HCT116 (cell line): ENCODE data around the gene KSR2. TPM values are rescaled to one million over a fixed set of nuclear protein-coding genes. Genes with fewer than 3 reads are reported as not detected.

ENCODE experiments used
- ATAC-seq: fragments of 200-7000 bp; cut with Tn5 transposase; 2 replicates; pipeline ENCODE4 v1.9.1; 2020; ENCODE audit warnings: mild to moderate bottlenecking, moderate library complexity
- BruUV-seq: library from RNA; stranded (reverse); fragments of 400-500 nt; replicated peaks from 2 replicates; lab custom pipeline; 2021; lab: Mats Ljungman, UMichigan
- CTCF ChIA-PET: fragments of 300-600 bp; sonication (Branson Sonifier 250); formaldehyde crosslinking; loops from one replicate; lab custom pipeline; 2021; ENCODE audit warnings: antibody characterized with exemption; lab: Charles Lee
- POLR2A ChIA-PET: fragments of 300-600, 350-600 bp; sonication (Branson Sonifier 250); formaldehyde crosslinking; loops from one replicate; lab custom pipeline; 2021; ENCODE audit warnings: antibody characterized with exemption; lab: Charles Lee
- RAD21 ChIA-PET, 2 experiments: fragments of 300-600 bp; sonication (Branson Sonifier 250); formaldehyde crosslinking; loops; one replicate each; lab custom pipeline; 2023; ENCODE audit warnings: low total read pairs in 2 of 2; ENCODE audit not compliant: uncharacterized antibody in 2 of 2, unreplicated experiment in 2 of 2, low non-redundant PET in 1 of 2; lab: Charles Lee
- DNase-seq: peaks from one replicate; pipeline ENCODE4 v3.0.0-alpha.2; 2010; ENCODE audit warnings: low read depth, low spot score
- H2AFZ ChIP-seq: fragments of 200-600 bp; shearing (Covaris generic), sonication (generic); 2 replicates; pipeline ENCODE4 v1.6.1; 2017; ENCODE audit warnings: low read depth, mixed run types, mixed read lengths, antibody characterized with exemption, low read length; ENCODE audit not compliant: poor library complexity, severe bottlenecking
- H3K27ac ChIP-seq: 2 replicates; pipeline ENCODE4 v1.5.1; 2012; ENCODE audit warnings: low read depth, low read length
- H3K27me3 ChIP-seq: fragments of 200-600 bp; sonication (generic); 2 replicates; pipeline ENCODE4 v1.6.1; 2016; ENCODE audit warnings: mixed run types, low read length, mixed read lengths; ENCODE audit not compliant: insufficient read depth
- H3K36me3 ChIP-seq, 2 experiments: fragments of 200-500 bp in 1 of 2; fragments of 200-600 bp in 1 of 2; sonication (Bioruptor generic) in 1 of 2; sonication (generic) in 1 of 2; 2 replicates each; pipeline versions ENCODE4 v1.5.1 to v1.6.1; 2014 to 2016; ENCODE audit warnings: low read length in 2 of 2, inconsistent platforms in 1 of 2, mixed read lengths in 1 of 2, mixed run types in 1 of 2; ENCODE audit not compliant: insufficient read depth in 2 of 2, control insufficient read depth in 1 of 2
- H3K4me1 ChIP-seq, 2 experiments: fragments of 200-600 bp in 1 of 2; sonication (generic) in 1 of 2; 2 replicates each; pipeline versions ENCODE4 v1.5.1 to v1.6.1; 2012 to 2017; ENCODE audit warnings: low read length in 2 of 2, inconsistent platforms in 1 of 2, mild to moderate bottlenecking in 1 of 2, mixed read lengths in 1 of 2, mixed run types in 1 of 2, moderate library complexity in 1 of 2; ENCODE audit not compliant: insufficient read depth in 2 of 2, control insufficient read depth in 1 of 2
- H3K4me2 ChIP-seq: fragments of 200-600 bp; sonication (generic); 2 replicates; pipeline ENCODE4 v1.6.1; 2017; ENCODE audit warnings: mixed run types, low read length, mixed read lengths
- H3K4me3 ChIP-seq, 2 experiments: fragments of 200-600 bp in 1 of 2; sonication (generic) in 1 of 2; replicated peaks in 1 of 2; 2 replicates each; pipeline ENCODE4 v1.5.1; 2011 to 2016; ENCODE audit warnings: low read length in 2 of 2, control low read depth in 1 of 2, low read depth in 1 of 2, mild to moderate bottlenecking in 1 of 2, mixed read lengths in 1 of 2, mixed run types in 1 of 2
- H3K79me2 ChIP-seq: fragments of 200-600 bp; sonication (generic); 2 replicates; pipeline ENCODE4 v1.6.1; 2017; ENCODE audit warnings: mild to moderate bottlenecking, mixed run types, low read length, moderate library complexity, mixed read lengths; ENCODE audit not compliant: insufficient read depth
- H3K9ac ChIP-seq: fragments of 200-600 bp; sonication (generic); 2 replicates; pipeline ENCODE4 v1.6.1; 2016; ENCODE audit warnings: low read length, mixed read lengths
- H3K9me2 ChIP-seq: fragments of 200-600 bp; sonication (generic), shearing (Covaris generic); 2 replicates; pipeline ENCODE4 v1.6.1; 2017; ENCODE audit warnings: mixed run types, mild to moderate bottlenecking, moderate library complexity; ENCODE audit not compliant: insufficient read depth
- H3K9me3 ChIP-seq, 2 experiments: fragments of 200-500 bp in 1 of 2; fragments of 200-600 bp in 1 of 2; sonication (Bioruptor generic) in 1 of 2; sonication (generic) in 1 of 2; 2 replicates each; pipeline ENCODE4 v1.6.1; 2014 to 2017; ENCODE audit warnings: low read length in 2 of 2, mixed read lengths in 2 of 2, inconsistent platforms in 1 of 2, low read depth in 1 of 2, mild to moderate bottlenecking in 1 of 2, mixed run types in 1 of 2, moderate library complexity in 1 of 2; ENCODE audit not compliant: control insufficient read depth in 1 of 2, insufficient read depth in 1 of 2
- H4K20me1 ChIP-seq: fragments of 200-600 bp; sonication (generic), shearing (Covaris generic); 2 replicates; pipeline ENCODE4 v1.6.1; 2017; ENCODE audit warnings: mixed run types, mild to moderate bottlenecking, moderate library complexity; ENCODE audit not compliant: insufficient read depth
- CEBPB ChIP-seq: IDR thresholded peaks from 2 replicates; pipeline ENCODE4 v1.6.1; 2012; ENCODE audit warnings: low read depth
- EZH2 ChIP-seq: fragments of 200-600 bp; sonication (generic); IDR thresholded peaks from 2 replicates; pipeline ENCODE4 v1.6.1; 2017; ENCODE audit warnings: antibody characterized with exemption, mixed run types
- FOSL1 ChIP-seq: IDR thresholded peaks from 2 replicates; pipeline ENCODE4 v1.6.1; 2012; ENCODE audit warnings: low read depth
- POLR2A ChIP-seq: IDR thresholded peaks from 2 replicates; pipeline ENCODE4 v1.7.0; 2011; ENCODE audit warnings: borderline replicate concordance; ENCODE audit not compliant: insufficient read depth, insufficient read length; ENCODE audit errors: extremely low read depth
- SP1 ChIP-seq: IDR thresholded peaks from 2 replicates; pipeline ENCODE4 v1.6.1; 2012; ENCODE audit warnings: low read depth
- TCF7L2 ChIP-seq: IDR thresholded peaks from 2 replicates; pipeline ENCODE4 v1.7.0; 2011; ENCODE audit warnings: borderline replicate concordance, inconsistent platforms; ENCODE audit not compliant: insufficient read depth, insufficient read length; ENCODE audit errors: extremely low read depth
- YY1 ChIP-seq: IDR thresholded peaks from 2 replicates; pipeline ENCODE4 v1.6.1; 2011; ENCODE audit warnings: low read length, low read depth, moderate library complexity, mild to moderate bottlenecking; ENCODE audit not compliant: insufficient replicate concordance; ENCODE audit errors: extremely low read depth
- ZNF274 ChIP-seq: fragments of 200-500 bp; sonication (Bioruptor generic); IDR thresholded peaks from 2 replicates; pipeline ENCODE4 v1.6.1; 2014; ENCODE audit warnings: mild to moderate bottlenecking, low read depth, low read length, inconsistent platforms
- intact Hi-C: fragments of 100-400 bp; cut with micrococcal nuclease; formaldehyde crosslinking; loops from 2 replicates; pipeline ENCODE4 v1.10.0; 2022
- total RNA-seq: library from RNA; stranded (reverse); gene quantifications from one replicate; pipeline ENCODE4 v1.2.1, GENCODE V29; 2021; ENCODE audit not compliant: unreplicated experiment
- TF ChIP-seq, protein P1 (sequence below): IDR thresholded peaks from 2 replicates; pipeline ENCODE4 v1.6.1; 2012
- TF ChIP-seq, protein P2 (sequence below): IDR thresholded peaks from 2 replicates; pipeline ENCODE4 v1.6.1; 2012; ENCODE audit warnings: low read depth

The KSR2 gene
- total RNA-seq, 1 experiment from 2014 or later, result 10.1 TPM

- TF ChIP-seq, protein P1, sequence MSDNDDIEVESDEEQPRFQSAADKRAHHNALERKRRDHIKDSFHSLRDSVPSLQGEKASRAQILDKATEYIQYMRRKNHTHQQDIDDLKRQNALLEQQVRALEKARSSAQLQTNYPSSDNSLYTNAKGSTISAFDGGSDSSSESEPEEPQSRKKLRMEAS, result no peak
- no peak for TF ChIP-seq FOSL1
- no peak for TF ChIP-seq CEBPB
- TF ChIP-seq EZH2, result no peak
- TF ChIP-seq, protein P2, sequence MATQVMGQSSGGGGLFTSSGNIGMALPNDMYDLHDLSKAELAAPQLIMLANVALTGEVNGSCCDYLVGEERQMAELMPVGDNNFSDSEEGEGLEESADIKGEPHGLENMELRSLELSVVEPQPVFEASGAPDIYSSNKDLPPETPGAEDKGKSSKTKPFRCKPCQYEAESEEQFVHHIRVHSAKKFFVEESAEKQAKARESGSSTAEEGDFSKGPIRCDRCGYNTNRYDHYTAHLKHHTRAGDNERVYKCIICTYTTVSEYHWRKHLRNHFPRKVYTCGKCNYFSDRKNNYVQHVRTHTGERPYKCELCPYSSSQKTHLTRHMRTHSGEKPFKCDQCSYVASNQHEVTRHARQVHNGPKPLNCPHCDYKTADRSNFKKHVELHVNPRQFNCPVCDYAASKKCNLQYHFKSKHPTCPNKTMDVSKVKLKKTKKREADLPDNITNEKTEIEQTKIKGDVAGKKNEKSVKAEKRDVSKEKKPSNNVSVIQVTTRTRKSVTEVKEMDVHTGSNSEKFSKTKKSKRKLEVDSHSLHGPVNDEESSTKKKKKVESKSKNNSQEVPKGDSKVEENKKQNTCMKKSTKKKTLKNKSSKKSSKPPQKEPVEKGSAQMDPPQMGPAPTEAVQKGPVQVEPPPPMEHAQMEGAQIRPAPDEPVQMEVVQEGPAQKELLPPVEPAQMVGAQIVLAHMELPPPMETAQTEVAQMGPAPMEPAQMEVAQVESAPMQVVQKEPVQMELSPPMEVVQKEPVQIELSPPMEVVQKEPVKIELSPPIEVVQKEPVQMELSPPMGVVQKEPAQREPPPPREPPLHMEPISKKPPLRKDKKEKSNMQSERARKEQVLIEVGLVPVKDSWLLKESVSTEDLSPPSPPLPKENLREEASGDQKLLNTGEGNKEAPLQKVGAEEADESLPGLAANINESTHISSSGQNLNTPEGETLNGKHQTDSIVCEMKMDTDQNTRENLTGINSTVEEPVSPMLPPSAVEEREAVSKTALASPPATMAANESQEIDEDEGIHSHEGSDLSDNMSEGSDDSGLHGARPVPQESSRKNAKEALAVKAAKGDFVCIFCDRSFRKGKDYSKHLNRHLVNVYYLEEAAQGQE, result no peak
- TF ChIP-seq SP1, result no peak
- no peak for TF ChIP-seq TCF7L2
- no peak for TF ChIP-seq YY1
- TF ChIP-seq ZNF274, result no peak
- no peak for TF ChIP-seq POLR2A
- TF ChIP-seq, all 23 proteins: peak for 0
- no peaks in the 10 kb centered on the region for H3K27me3 ChIP-seq
- H3K4me3 ChIP-seq, result no peak overlapping the region
- no peak overlapping the region for H3K27ac ChIP-seq
- DNase-seq (no peak), ATAC-seq (no peak)
- ChIA-PET CTCF (no interaction called here), RAD21 (no interaction called here), POLR2A (no interaction called here)
- peaks cover 2 to 5% of the 10 kb centered on the region in 2 experiments; a peak in 2 of 4 replicates for H3K4me1 ChIP-seq
- no peaks in the 10 kb centered on the region for H4K20me1 ChIP-seq
- H3K79me2 ChIP-seq, result no peaks in the 10 kb centered on the region
- intact Hi-C loops, result no loop called here
- no peak overlapping the region for H3K9ac ChIP-seq
- no peaks in the 10 kb centered on the region for H3K9me2 ChIP-seq
- H3K9me3 ChIP-seq, result peaks cover 0 to 5% of the 10 kb centered on the region in 2 experiments; a peak in 1 of 4 replicates
- H3K4me2 ChIP-seq, result no peak overlapping the region
- H2AFZ ChIP-seq, result no peak overlapping the region
- BruUV-seq, result no TSS peak
- H3K36me3 ChIP-seq, result no peaks in the 10 kb centered on the region
Measured at GRCh38 chr12:117863002-117863709, 105.6 kb downstream of the KSR2 start.
